DOHH2 (cell line): ENCODE measurements around the gene CRHR1.

Source experiments
- EZH2phosphoT487 ChIP-seq: fragments of 200-600 bp; sonication (generic); IDR thresholded peaks from 2 replicates; pipeline ENCODE4 v1.6.1; 2017; ENCODE audit warnings: borderline replicate concordance, mild to moderate bottlenecking, antibody characterized with exemption, low read length, moderate library complexity, mixed read lengths
- TF ChIP-seq, protein P1 (sequence below): fragments of 200-600 bp; sonication (generic); IDR thresholded peaks from one replicate; pipeline ENCODE4 v1.5.1; 2014; ENCODE audit warnings: antibody characterized with exemption, mild to moderate bottlenecking, low read depth, low read length; ENCODE audit not compliant: poor library complexity, severe bottlenecking

DNA sequence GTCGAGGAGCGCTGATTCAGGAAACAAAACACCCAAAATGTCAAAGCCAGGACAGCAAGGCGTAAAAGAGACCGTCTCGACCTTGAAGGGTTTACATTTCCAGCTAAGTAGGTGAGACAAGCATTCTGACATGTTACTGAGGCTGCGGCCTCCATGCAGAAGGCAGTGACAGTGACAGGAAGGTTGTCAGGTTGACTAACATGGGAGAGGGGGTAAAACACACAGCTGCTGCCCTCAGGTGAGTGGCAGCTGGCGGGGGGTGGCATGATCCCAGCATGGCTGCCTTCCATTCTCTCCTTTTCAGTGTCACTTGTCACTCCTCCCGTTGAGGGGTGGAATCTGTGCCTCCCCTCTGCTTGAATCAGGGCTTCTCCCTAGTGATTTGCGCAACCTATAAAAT, 31.9 kb upstream of the CRHR1 start:
- TF ChIP-seq, protein P1, sequence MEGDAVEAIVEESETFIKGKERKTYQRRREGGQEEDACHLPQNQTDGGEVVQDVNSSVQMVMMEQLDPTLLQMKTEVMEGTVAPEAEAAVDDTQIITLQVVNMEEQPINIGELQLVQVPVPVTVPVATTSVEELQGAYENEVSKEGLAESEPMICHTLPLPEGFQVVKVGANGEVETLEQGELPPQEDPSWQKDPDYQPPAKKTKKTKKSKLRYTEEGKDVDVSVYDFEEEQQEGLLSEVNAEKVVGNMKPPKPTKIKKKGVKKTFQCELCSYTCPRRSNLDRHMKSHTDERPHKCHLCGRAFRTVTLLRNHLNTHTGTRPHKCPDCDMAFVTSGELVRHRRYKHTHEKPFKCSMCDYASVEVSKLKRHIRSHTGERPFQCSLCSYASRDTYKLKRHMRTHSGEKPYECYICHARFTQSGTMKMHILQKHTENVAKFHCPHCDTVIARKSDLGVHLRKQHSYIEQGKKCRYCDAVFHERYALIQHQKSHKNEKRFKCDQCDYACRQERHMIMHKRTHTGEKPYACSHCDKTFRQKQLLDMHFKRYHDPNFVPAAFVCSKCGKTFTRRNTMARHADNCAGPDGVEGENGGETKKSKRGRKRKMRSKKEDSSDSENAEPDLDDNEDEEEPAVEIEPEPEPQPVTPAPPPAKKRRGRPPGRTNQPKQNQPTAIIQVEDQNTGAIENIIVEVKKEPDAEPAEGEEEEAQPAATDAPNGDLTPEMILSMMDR, result no peak
- TF ChIP-seq EZH2phosphoT487, result no peak
